22Rv1 (cell line): Measurements from ENCODE around the gene GFRA1.

Experiments used
- ZFX ChIP-seq: fragments of 450-650 bp; IDR thresholded peaks from 2 replicates; pipeline ENCODE4 v1.6.1; 2017; ENCODE audit warnings: antibody characterized with exemption, borderline replicate concordance
- TF ChIP-seq, protein P1 (sequence below): fragments of 450-650 bp; IDR thresholded peaks from 2 replicates; pipeline ENCODE4 v1.5.1; 2017; ENCODE audit warnings: mild to moderate bottlenecking

DNA sequence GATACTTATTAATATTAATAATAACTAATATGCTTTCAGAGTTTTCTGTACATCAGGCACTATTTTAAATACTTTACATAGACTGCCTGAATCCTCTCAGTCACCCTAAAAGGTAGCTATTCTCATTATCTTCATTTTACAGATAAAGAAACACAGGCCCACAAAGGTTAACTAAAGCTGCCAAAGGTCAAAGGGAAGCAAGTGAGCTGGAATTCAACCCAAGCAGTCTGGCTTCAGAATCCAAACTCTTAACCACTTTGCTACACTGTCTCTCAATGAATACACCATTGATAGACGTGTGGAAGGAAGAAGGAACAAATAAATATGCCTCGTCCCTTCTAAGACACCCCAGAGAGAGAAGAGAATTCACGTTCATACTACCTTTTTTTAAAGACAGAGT, 52.0 kb downstream of the GFRA1 start:
- TF ChIP-seq, protein P1, sequence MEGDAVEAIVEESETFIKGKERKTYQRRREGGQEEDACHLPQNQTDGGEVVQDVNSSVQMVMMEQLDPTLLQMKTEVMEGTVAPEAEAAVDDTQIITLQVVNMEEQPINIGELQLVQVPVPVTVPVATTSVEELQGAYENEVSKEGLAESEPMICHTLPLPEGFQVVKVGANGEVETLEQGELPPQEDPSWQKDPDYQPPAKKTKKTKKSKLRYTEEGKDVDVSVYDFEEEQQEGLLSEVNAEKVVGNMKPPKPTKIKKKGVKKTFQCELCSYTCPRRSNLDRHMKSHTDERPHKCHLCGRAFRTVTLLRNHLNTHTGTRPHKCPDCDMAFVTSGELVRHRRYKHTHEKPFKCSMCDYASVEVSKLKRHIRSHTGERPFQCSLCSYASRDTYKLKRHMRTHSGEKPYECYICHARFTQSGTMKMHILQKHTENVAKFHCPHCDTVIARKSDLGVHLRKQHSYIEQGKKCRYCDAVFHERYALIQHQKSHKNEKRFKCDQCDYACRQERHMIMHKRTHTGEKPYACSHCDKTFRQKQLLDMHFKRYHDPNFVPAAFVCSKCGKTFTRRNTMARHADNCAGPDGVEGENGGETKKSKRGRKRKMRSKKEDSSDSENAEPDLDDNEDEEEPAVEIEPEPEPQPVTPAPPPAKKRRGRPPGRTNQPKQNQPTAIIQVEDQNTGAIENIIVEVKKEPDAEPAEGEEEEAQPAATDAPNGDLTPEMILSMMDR: no peak
- TF ChIP-seq ZFX: no peak
